Neuronal stem cell (in vitro differentiated cells): Measurements from ENCODE around the gene AKT2.

ENCODE experiments used
- DNase-seq: peaks from one replicate; pipeline ENCODE4 v3.0.0-alpha.2; 2013; ENCODE audit warnings: low spot score
- H2AFZ ChIP-seq: one replicate; pipeline ENCODE4 v1.6.1; 2013; ENCODE audit warnings: mild to moderate bottlenecking, low read length, inconsistent platforms
- H2AK5ac ChIP-seq: 2 replicates; pipeline ENCODE4 v1.6.1; 2013; ENCODE audit warnings: low read depth, mild to moderate bottlenecking, inconsistent platforms, low read length, moderate library complexity, mixed read lengths
- H2BK120ac ChIP-seq: 2 replicates; pipeline ENCODE4 v1.6.1; 2013; ENCODE audit warnings: low read depth, mild to moderate bottlenecking, inconsistent platforms, low read length, moderate library complexity, mixed read lengths
- H2BK12ac ChIP-seq: one replicate; pipeline ENCODE4 v1.6.1; 2013; ENCODE audit warnings: low read length, inconsistent platforms
- H2BK15ac ChIP-seq: 2 replicates; pipeline ENCODE4 v1.6.1; 2013; ENCODE audit warnings: mild to moderate bottlenecking, low read length, inconsistent platforms, mixed read lengths
- H2BK5ac ChIP-seq: one replicate; pipeline ENCODE4 v1.6.1; 2013; ENCODE audit warnings: inconsistent platforms, mild to moderate bottlenecking, low read length, moderate library complexity
- H3K14ac ChIP-seq: one replicate; pipeline ENCODE4 v1.6.1; 2013; ENCODE audit warnings: low read length, inconsistent platforms
- H3K18ac ChIP-seq: 2 replicates; pipeline ENCODE4 v1.6.1; 2013; ENCODE audit warnings: low read length, inconsistent platforms
- H3K23ac ChIP-seq: 2 replicates; pipeline ENCODE4 v1.6.1; 2013; ENCODE audit warnings: low read depth, mild to moderate bottlenecking, mixed read lengths, low read length, inconsistent platforms; ENCODE audit not compliant: poor library complexity
- H3K27ac ChIP-seq: replicated peaks from 3 replicates; pipeline ENCODE4 v1.5.1; 2013; ENCODE audit warnings: low read length, inconsistent platforms
- H3K27me3 ChIP-seq, 3 experiments: 2 replicates each; pipeline ENCODE4 v1.6.1; 2013; ENCODE audit warnings: low read length in 3 of 3, mild to moderate bottlenecking in 2 of 3, inconsistent platforms in 1 of 3, low read depth in 1 of 3, mixed read lengths in 1 of 3, moderate library complexity in 1 of 3; ENCODE audit not compliant: control insufficient read depth in 3 of 3, insufficient read depth in 3 of 3
- H3K36me3 ChIP-seq, 2 donors: replicated peaks in 1 of 2; 2 replicates each; pipeline ENCODE4 v1.6.1; 2013; ENCODE audit warnings: low read length in 2 of 2; ENCODE audit not compliant: control insufficient read depth in 2 of 2, insufficient read depth in 2 of 2
- H3K4ac ChIP-seq: 2 replicates; pipeline ENCODE4 v1.6.1; 2013; ENCODE audit warnings: inconsistent platforms, mild to moderate bottlenecking, low read length, moderate library complexity
- H3K4me1 ChIP-seq, 2 donors: 1 replicate in 1 of 2; 2 replicates in 1 of 2; pipeline ENCODE4 v1.6.1; 2013; ENCODE audit warnings: low read length in 2 of 2, low read depth in 1 of 2; ENCODE audit not compliant: control insufficient read depth in 2 of 2, insufficient read depth in 1 of 2
- H3K4me2 ChIP-seq: one replicate; pipeline ENCODE4 v1.6.1; 2013; ENCODE audit warnings: mild to moderate bottlenecking, low read length, inconsistent platforms; ENCODE audit not compliant: insufficient read depth, poor library complexity, severe bottlenecking
- H3K4me3 ChIP-seq, 2 donors: 2 replicates each; pipeline ENCODE4 v1.5.1; 2013; ENCODE audit warnings: low read length in 2 of 2, mild to moderate bottlenecking in 2 of 2, inconsistent platforms in 1 of 2, moderate library complexity in 1 of 2
- H3K79me1 ChIP-seq: one replicate; pipeline ENCODE4 v1.6.1; 2013; ENCODE audit warnings: low read depth, mild to moderate bottlenecking, inconsistent platforms, low read length, moderate library complexity
- H3K9ac ChIP-seq: one replicate; pipeline ENCODE4 v1.6.1; 2013; ENCODE audit warnings: mild to moderate bottlenecking, low read depth, low read length, inconsistent platforms; ENCODE audit not compliant: poor library complexity
- H3K9me3 ChIP-seq, 2 donors: replicated peaks in 1 of 2; 2 replicates each; pipeline versions ENCODE3 to v1.6.1; 2013; ENCODE audit warnings: low read length in 2 of 2, mild to moderate bottlenecking in 2 of 2, inconsistent platforms in 1 of 2, low read depth in 1 of 2, mixed read lengths in 1 of 2, moderate library complexity in 1 of 2; ENCODE audit not compliant: control insufficient read depth in 2 of 2, insufficient read depth in 1 of 2
- H4K8ac ChIP-seq: one replicate; pipeline ENCODE4 v1.6.1; 2013; ENCODE audit warnings: low read depth, mild to moderate bottlenecking, inconsistent platforms, low read length, moderate library complexity
- H4K91ac ChIP-seq: one replicate; pipeline ENCODE4 v1.6.1; 2013; ENCODE audit warnings: low read length, low read depth, mild to moderate bottlenecking, inconsistent platforms; ENCODE audit not compliant: poor library complexity
- WGBS, 2 donors: extraction: QIAGEN DNeasy Blood & Tissue Kit; methylation state at CpG; one replicate each; pipeline ENCODE4 v1.1.7; 2013; ENCODE audit warnings: missing lambda C conversion rate in 2 of 2, mixed read lengths in 1 of 2; ENCODE audit not compliant: insufficient read length in 2 of 2, insufficient replicate concordance in 1 of 2; ENCODE audit errors: extremely low coverage in 2 of 2; 5-methylcytosine and 5-hydroxymethylcytosine counted together

Gene AKT2

DNA sequence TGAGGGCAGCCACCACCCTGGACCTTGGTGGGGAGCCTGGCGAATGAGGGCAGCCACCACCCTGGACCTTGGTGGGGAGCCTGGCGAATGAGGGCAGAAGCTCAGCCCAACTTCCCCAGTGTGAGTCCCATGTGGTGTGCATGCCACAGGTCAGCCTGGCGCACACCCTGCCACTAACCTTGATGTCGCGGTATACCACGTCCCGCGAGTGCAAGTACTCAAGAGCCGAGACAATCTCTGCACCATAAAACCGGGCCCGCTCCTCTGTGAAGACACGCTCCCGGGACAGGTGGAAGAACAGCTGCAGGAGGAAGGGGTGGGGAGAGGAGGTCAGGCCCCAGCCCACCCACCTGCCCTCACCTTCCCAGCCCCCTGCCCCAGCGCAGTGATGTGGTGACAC is 47.4 kb downstream of the AKT2 start:
- no peak overlapping the region for H4K91ac ChIP-seq
- H3K9me3 ChIP-seq: peaks cover 0 to 2% of the 10 kb centered on the region in 2 donors
- H3K4ac ChIP-seq: no peak overlapping the region
- H3K27me3 ChIP-seq: no peaks in the 10 kb centered on the region
- no peak overlapping the region for H3K14ac ChIP-seq
- no peak overlapping the region for H2BK5ac ChIP-seq
- DNase-seq: no peak
- H4K8ac ChIP-seq: no peak overlapping the region
- no peaks in the 10 kb centered on the region for H3K4me1 ChIP-seq
- no peak overlapping the region for H2BK15ac ChIP-seq
- no peak overlapping the region for H3K4me2 ChIP-seq
- H3K23ac ChIP-seq: no peak overlapping the region
- H3K18ac ChIP-seq: no peak overlapping the region
- no peak overlapping the region for H3K9ac ChIP-seq
- no peak overlapping the region for H3K27ac ChIP-seq
- H3K36me3 ChIP-seq: peaks cover 45 to 83% of the 10 kb centered on the region in 2 donors
- no peak overlapping the region for H3K4me3 ChIP-seq
- H3K79me1 ChIP-seq: no peaks in the 10 kb centered on the region
- no peak overlapping the region for H2AK5ac ChIP-seq
- no CpG with 5 or more reads among the region's 14 CpGs for WGBS, 2 donors
- no peak overlapping the region for H2BK120ac ChIP-seq
- no peak overlapping the region for H2AFZ ChIP-seq
- H2BK12ac ChIP-seq: no peak overlapping the region

DNA sequence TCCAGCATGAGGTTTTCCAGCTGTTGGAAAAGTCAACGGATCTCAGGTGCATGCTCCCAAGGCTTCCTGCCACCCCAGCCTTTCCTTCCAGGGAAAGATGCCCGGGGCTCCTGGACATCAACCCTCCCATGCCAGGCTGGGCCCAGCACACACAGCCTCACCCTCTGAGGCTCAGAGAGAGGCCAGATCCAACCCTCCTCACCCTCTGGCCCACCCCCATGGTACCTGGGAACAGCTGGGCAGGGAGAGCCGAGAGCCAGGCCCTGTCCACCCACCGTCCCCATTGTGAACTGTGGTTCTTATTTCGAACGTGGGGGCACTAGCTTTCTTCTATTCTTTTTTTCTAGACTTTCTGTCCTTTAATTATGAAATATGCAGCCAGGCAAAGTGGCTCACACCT is 48.8 kb downstream of the AKT2 start:
- H3K27ac ChIP-seq: no peak overlapping the region
- H4K91ac ChIP-seq: no peak overlapping the region
- H3K9ac ChIP-seq: no peak overlapping the region
- H3K27me3 ChIP-seq: no peaks in the 10 kb centered on the region
- H3K4me3 ChIP-seq: no peak overlapping the region
- H3K79me1 ChIP-seq: no peaks in the 10 kb centered on the region
- no peak overlapping the region for H4K8ac ChIP-seq
- no peak overlapping the region for H2BK120ac ChIP-seq
- no peak overlapping the region for H3K14ac ChIP-seq
- H2AFZ ChIP-seq: no peak overlapping the region
- DNase-seq: no peak
- H3K4me1 ChIP-seq: peaks cover 12% of the 10 kb centered on the region in 2 donors
- H2BK5ac ChIP-seq: no peak overlapping the region
- no peak overlapping the region for H3K18ac ChIP-seq
- no peak overlapping the region for H2BK15ac ChIP-seq
- no peak overlapping the region for H2BK12ac ChIP-seq
- no peak overlapping the region for H3K23ac ChIP-seq
- H2AK5ac ChIP-seq: no peak overlapping the region
- no peak overlapping the region for H3K4ac ChIP-seq
- no peak overlapping the region for H3K4me2 ChIP-seq
- H3K9me3 ChIP-seq: peaks cover 0 to 2% of the 10 kb centered on the region in 2 donors
- WGBS, 2 donors: no CpG with 5 or more reads among the region's 6 CpGs
- H3K36me3 ChIP-seq: peaks cover 36 to 71% of the 10 kb centered on the region in 2 donors

DNA sequence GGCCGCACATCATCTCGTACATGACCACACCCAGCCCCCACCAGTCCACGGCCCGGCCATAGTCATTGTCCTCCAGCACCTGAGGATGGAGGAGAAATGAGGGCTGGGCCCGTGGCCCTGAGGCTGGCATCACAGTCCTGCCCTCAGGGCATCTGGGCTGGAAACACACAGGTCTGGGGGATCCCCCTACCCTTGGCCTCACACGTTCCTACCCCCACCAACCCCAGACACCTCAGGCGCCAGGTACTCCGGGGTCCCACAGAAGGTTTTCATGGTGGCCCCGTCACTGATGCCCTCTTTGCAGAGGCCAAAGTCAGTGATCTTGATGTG is 49.2 kb downstream of the AKT2 start:
- H2BK5ac ChIP-seq: no peak overlapping the region
- peaks cover 34 to 68% of the 10 kb centered on the region in 2 donors for H3K36me3 ChIP-seq

DNA sequence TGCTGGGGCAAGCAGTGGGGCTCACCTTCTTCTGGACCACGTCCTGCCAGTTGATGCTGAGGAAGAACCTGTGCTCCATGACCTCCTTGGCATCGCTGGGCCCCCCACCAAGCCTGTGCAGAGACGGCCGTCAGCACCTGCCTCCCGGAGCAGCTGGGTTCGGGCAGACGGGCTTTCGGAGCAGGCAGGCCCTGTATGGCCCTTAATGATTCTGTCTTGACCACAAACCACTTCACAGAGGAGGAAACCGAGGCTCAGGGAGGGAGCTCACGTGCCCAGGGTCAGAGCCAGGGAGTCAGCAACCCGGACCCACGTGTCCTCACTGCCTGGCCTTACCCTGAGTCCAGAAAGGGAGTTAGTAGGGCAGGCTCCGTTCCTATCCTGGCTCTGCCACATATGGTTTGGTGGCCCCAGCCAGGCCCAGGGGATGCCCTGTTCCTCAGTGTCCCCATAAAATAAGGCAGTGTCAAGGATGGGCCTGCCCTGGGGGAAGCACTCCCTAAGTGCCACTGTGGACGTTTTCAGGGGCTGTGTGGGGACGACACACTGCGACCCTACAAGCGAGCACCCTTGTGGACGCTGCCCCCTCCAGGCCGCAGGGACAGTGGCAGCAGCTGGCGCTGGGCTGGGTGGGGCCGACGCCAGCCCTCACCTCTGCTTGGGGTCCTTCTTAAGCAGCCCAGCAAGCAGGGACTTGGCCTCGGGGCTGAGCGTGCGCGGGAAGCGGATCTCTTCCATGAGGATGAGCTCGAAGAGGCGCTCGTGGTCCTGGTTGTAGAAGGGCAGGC is 49.7 kb downstream of the AKT2 start:
- Histone ChIP-seq H3K9ac (no peak overlapping the region), H2BK15ac (no peak overlapping the region), H3K4me2 (no peak overlapping the region), H3K4me3 (no peak overlapping the region), H3K27me3 (no peaks in the 10 kb centered on the region), H2BK12ac (no peak overlapping the region), H3K18ac (peak overlapping the region; percentile 38), H4K91ac (no peak overlapping the region), H3K36me3 (peaks cover 32 to 62% of the 10 kb centered on the region in 2 donors), H3K27ac (no peak overlapping the region), H2BK5ac (no peak overlapping the region), H3K14ac (no peak overlapping the region), H2BK120ac (no peak overlapping the region), H4K8ac (no peak overlapping the region), H2AK5ac (no peak overlapping the region), H3K4me1 (peaks cover 15% of the 10 kb centered on the region in 2 donors), H3K4ac (no peak overlapping the region), H3K9me3 (peaks cover 0 to 2% of the 10 kb centered on the region in 2 donors), H3K23ac (no peak overlapping the region), H2AFZ (no peak overlapping the region), H3K79me1 (no peaks in the 10 kb centered on the region)
- no CpG with 5 or more reads among the region's 30 CpGs for WGBS, 2 donors
- DNase-seq: no peak

More for the DNA sequence above, 49.2 kb downstream of the AKT2 start:
- Histone ChIP-seq H2AFZ (no peak overlapping the region), H3K79me1 (no peaks in the 10 kb centered on the region), H3K9ac (no peak overlapping the region), H3K18ac (no peak overlapping the region), H3K4ac (no peak overlapping the region), H3K4me2 (no peak overlapping the region), H2AK5ac (no peak overlapping the region), H3K9me3 (peaks cover 0 to 2% of the 10 kb centered on the region in 2 donors), H3K27me3 (no peaks in the 10 kb centered on the region), H4K91ac (no peak overlapping the region), H3K14ac (no peak overlapping the region), H2BK120ac (no peak overlapping the region), H3K4me3 (no peak overlapping the region), H3K23ac (no peak overlapping the region), H3K27ac (no peak overlapping the region), H3K4me1 (peaks cover 15% of the 10 kb centered on the region in 2 donors), H4K8ac (no peak overlapping the region), H2BK15ac (no peak overlapping the region), H2BK12ac (no peak overlapping the region)
- WGBS, 2 donors: no CpG with 5 or more reads among the region's 9 CpGs
- DNase-seq: no peak
